Mucosa of gallbladder (tissue), 1 donor: ENCODE measurements around the gene SLC13A1. TPM values are rescaled to one million over a fixed set of nuclear protein-coding genes. Genes with fewer than 3 reads are reported as not detected.
"Not testable (repeated sequence)": the region's sequence is repeated elsewhere in the genome, so short reads cannot be mapped to it uniquely, and the experiment has no call there.

Source experiments
- DNase-seq: peaks from one replicate; pipeline ENCODE4 v3.0.0-alpha.2; 2020; ENCODE audit warnings: low spot score
- total RNA-seq: library from RNA; stranded (reverse); gene quantifications from one replicate; pipeline ENCODE4 v1.2.1, GENCODE V29; 2021
- donor health status: DM: no; HTN: no; CAD: no.

The SLC13A1 gene
- total RNA-seq, 1 donor from 2014 or later = 132 TPM

DNA sequence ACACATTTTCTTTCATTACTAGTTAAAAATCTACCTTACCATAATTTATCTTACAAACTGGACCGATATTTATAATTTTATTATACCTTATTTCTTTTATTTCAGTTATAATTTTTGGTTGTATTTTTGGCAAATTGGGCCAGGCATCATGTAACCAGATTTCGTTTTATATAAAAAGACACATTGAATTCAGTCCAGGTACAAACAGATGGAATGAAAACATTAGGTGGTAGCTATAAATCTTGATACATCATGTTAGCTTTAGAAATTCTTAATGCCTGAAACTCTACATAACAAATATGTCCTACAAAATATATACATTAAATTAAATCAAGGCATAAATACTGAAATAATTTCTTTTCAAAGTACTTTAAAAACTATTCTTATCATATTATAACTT is 73.1 kb downstream of the SLC13A1 start:
- no peak for DNase-seq

DNA sequence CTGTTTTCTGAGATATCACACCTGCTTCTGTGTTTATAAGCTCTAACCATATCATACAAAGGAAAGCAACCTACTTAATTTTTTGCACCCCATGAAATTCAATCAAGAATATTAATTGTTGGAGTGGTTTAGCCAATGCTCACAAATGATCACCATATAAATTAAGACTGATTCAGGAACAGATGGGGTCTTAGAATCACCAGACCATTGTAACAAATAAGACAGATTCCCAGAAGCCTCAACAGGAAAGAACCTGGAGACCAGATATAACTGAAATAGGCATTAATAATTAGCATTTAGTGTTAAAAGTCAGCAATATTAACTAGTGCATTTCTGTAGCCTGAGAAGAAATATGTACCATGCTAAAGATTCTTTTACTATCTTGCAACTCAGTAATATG is 73.6 kb downstream of the SLC13A1 start:
- DNase-seq = no peak

DNA sequence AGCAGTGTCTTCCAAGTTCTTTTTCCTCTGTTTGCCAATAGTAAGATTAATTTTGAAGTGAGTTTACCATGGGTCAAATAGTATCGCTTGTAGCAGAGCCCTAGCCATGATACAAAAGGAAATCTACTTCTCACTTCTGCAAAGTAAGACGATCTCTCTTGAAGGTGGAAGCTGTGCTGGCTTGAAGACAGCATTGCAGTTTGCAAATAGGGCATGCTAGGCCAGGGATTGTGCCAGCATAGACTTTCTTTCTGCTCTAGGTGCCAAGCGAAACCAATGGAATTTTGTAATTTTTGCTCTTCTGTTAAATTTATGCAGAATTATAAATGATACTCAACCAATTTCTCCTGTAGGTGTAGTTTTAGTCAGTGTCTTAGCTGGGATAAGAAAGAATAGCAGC is 74.5 kb downstream of the SLC13A1 start:
- no peak for DNase-seq

DNA sequence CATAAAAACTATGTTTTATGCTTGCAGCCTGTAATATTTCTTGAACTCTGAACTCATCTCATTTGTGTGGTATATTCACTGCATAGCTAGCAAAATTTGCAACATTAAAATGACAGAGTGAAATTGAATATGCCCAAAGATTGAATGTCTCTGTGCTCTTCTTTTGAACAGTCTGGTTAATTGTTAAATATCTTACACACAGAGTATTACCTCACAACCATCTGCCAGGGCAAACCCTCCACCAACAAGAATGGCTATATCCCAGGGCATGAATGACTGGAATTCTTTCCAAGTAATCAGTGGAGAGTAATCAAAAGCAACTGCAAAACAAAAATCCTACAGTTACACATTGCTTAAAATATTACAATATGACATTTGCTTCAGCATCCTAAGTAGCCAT is 76.9 kb downstream of the SLC13A1 start:
- DNase-seq = no peak

DNA sequence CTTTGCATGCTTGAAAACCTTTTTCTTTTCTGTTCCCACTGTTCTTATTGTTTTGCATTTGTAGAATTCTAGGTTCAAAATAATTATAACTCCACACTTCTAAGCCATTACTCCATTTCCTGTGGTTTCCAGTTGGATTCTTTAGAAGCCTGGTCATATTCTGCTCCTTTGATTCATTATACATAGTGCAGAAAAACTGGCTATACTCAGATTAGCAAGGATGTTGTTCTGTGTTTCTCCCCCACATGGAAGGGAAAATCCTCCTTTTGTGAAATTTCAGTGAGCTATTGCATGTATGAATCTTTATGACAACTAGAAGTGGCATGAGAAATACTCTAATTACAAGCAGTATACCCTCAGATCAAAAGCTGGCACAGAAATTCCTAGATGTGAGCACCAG is 79.5 kb downstream of the SLC13A1 start:
- no peak for DNase-seq

DNA sequence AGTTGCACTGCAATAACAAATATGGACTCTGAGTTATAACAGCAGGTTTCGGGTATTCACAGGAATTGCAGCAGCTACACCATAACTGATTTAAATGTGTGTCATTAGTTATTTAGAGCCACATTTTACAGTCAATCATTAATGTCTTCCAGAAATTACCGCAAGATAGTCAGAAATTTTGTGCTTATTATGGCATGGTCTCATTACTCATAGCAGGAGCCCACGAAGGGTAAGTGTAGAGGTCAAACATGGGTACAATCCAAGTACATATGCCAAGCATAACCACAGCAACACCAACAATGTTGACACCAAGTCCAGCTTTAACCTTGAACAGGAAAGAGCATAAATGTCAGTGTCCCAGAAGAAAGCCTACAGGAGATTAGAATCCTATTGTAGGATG is 84.4 kb downstream of the SLC13A1 start:
- no peak for DNase-seq

DNA sequence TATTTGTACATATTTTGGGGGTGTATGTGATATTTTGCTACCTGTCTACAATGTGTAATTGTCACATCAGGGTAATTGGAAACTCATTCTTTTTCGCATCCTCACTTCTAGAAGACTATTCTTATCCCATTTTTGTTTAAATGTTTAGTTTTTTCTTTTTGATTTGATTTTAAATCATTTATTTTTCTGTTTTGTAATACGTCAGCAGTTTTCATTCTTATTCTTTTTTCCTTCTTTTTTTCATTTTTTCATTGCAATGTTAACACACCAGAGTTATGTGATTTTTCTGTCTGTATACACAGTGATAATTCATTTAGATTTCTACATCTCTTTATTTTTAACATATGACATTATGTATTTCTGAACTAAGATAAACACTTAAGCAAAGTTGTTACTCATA is 85.5 kb downstream of the SLC13A1 start:
- DNase-seq = no peak

DNA sequence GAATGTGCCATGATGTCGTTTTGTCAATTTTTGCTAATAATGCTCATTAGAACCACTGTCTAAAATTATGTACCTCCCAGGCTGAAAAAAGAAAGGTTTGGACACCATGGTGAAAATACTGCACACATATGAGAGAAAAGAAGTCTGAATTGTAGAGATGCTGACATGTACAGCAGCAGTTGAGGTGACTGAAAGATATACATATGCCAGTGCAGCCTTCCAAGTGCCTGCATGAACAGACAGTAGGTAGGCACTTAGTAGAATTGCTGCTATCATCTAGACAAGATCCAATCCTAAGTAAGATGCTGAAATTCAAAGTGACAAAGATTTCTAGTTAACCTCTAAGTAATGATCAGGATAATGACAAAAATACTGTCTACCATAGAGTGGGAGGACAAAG is 86.9 kb downstream of the SLC13A1 start:
- DNase-seq = no peak

DNA sequence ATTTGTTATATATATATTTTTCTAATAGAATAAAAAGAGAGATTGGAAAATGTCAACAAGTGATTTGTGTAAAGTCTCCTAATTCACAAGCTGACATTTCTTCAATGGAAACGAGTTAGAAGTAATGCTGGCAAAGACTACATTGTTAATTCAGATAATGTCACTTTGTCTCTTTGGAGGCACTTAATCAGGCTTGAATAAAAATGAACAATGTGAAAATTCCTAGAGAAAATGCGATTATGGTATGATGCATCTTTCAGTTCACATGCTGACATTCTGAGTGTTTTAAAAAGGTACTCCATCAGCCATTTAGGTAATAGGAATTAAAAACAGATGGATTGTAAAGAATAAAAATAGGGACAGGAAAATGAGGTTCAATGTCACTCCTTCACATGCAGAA is 100.1 kb downstream of the SLC13A1 start:
- DNase-seq = no peak

DNA sequence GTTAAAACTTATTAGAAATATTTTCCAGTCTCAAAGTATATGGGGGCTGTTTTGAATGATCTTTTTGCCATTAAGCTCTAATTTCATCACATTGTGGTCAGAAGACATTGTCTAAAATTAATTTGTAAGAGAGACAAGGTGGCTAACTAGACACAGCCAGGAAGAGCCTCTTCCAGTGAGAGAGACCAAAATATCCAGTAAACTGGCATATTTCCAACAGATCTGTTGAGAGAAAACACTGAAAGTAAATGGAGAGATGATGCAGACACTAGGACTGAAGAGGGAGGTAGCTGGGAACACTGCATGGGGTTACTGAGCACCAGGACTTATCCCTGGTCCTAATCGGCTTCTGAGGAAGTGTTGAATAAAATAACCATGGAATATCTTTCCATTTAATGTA is 102.8 kb downstream of the SLC13A1 start:
- no peak for DNase-seq

DNA sequence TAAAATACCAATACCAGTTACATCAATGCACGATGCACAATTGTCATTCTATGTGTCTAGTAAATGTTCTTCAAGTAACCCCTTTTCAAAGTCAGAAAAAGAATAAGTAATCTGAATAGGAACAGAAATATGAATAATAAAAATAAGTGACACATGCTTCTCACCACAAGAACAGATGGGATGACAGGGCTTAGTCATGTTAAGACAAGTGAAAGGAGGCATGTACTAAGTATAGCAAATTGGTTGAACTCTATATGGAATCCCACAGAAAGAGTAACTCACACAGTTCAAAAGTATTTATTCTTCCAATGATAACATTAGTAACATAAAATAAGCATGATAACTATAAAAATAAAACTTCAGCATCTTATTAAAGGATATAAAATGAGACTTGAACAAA is 103.3 kb downstream of the SLC13A1 start:
- DNase-seq = no peak

DNA sequence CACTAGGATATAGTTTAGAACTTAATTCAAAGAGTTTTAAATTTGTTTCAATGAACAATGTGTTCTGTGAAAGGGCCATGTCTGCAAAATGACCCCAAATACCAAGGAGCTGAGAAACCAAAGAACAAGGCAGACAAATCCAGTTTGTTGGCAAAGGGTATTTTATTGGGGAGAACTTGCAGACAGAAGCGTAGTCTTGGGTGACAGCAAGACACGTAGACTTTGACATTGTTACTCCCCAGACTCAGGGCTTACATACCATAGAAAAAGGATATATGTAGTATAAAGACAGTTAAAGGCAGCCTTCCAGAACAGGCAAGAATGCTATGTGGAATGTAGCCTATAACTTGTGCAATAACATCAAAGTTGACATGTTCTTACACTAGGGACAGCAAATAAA is 109.3 kb downstream of the SLC13A1 start:
- no peak for DNase-seq

DNA sequence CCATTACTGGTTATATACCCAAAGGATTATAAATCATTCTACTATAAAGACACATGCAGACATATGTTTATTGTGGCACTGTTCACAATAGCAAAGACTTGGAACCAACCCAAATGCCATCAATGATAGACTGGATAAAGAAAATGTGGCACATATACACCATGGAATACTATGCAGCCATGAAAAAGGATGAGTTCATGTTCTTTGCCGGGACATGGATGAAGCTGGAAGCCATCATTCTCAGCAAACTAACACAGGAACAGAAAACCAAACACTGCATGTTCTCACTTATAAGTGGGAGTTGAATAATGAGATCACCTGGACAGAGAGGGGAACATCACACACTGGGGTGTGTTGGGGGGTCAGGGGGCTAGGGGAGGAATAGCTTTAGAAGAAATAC is 112.9 kb downstream of the SLC13A1 start:
- DNase-seq = not testable (repeated sequence)

DNA sequence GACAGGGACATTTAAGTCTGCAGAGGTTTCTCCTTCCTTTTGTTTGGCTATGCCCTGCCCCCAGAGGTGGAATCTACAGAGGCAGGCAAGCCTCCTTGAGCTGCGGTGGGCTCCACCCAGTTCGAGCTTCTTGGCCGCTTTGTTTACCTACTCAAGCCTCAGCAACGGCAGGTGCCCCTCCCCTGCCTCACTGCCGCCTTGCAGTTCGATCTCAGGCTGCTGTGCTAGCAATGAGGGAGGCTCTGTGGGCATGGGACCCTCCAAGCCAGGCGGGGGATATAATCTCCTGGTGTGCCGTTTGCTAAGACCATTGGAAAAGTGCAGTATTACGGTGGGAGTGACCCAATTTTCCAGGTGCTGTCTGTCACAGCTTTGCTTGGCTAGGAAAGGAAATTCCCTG is 114.9 kb downstream of the SLC13A1 start:
- not testable (repeated sequence) for DNase-seq

DNA sequence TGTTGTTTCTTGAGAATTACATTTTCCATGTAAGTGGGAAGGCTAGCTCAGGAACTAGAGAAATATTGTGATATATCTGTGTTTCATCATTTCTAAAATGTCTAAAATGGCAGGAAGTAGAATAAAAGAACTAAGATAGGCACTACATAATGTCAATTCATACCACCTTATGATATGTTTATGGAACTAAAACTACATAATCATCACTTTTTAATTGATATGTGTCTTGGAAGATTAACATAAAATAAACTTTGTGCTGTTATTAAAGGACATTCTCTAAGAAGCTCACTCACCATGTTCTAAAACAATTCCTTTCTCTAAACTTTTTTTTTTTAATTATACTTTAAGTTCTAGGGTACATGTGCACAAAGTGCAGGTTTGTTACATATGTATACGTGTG is 120.7 kb downstream of the SLC13A1 start:
- DNase-seq = no peak

DNA sequence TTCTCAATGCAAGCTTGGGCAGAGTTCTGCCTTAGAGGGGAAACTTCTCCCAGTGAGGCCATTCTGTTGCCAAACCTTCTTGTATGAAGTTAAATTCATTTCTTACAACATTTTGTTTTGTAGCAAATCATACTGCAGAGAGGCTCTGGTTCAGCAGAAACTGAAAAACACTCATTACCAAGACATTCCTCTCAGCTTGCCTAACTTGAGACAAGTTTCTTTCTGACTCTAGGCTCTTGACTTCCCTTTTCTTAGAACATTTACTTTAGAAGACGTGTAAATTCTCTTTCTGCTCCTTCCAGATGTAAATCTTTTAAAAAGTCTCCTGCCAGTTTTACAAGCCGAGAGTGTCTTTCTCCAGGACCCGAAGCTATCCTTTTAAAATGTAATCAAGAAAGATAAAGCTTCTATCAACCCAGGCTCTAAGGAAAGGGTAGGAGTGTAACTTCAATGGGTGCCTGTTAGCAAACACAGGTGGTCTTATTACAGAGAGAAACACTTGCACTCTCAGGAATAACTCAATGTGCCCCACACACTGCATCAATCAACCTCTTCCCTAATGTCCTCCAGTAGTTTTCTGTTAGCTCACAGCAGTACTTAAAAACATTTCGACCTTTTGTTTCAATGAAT is 123.8 kb downstream of the SLC13A1 start:
- no peak for DNase-seq

DNA sequence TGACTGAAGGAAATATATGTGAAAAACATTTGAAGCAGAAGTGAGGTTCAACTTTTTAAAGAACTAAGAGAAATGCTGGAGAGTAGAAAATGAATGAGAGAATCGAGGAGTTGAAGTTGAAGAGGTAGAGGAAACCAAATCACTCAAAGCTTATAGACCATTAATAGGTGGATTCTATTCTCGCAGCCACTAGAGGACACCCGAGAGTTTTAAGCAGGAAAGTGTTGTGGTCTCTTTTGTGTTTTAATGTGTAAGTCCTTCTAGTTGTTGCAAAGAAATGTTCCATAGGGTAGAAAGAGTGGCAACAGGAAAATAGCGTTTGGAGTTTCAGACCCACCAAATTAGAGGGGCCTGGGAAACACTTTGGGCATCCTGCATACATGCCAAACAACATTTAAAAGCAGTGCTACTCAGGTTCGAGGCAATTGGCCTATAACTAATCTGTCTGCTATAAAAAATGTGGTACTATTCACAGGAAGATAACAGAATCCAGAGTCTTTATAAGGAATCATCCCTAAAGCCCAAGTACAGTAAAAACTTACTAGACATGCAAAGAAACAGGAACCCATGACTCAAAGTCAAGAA is 129.0 kb downstream of the SLC13A1 start:
- no peak for DNase-seq

DNA sequence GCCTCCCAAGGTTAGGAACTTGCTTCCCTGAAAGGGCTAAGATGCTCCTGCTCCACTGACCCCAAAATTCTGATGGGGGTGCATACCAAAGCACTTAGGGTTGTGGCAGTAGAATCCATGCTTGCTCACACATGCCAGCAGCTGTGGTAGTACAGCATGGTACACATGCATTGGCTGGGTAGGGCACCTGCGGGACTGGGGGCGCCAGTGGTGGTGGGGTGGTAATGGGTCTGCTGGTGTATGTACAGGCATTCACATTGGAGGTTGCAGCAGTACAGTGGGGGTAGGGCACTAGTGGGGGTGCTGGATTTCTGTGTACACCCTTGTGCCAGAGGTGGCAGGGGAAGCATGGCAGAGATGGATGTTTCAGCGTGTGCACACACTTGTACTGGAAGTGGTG is 132.0 kb downstream of the SLC13A1 start:
- DNase-seq = no peak

Other genes with a start within 250 kb of the SLC13A1 start
- not detected for gene TAS2R16, start 204.3 kb downstream of the SLC13A1 start, total RNA-seq